Stimulated activated effector memory CD8-positive, alpha-beta T cell treated with anti-CD3 and anti-CD28 coated beads, Interleukin-12 subunit alpha, Interleukin-12 subunit beta, amount 100 ng/mL, for 72 hours (primary cell): ENCODE measurements around the gene PHLPP1.

Source experiments
- ATAC-seq: fragments of 150-1000 bp; cut with Tn5 transposase; 2 replicates; pipeline ENCODE4 v1.10.0; 2021
- DNase-seq, 2 donors: peaks; one replicate each; pipeline ENCODE4 v3.0.0; 2021 to 2022; ENCODE audit warnings: low spot score in 2 of 2
- H3K27ac Mint-ChIP-seq: one replicate; pipeline ENCODE4 v1.8.0; 2022; ENCODE audit warnings: mild to moderate bottlenecking, mixed read lengths
- H3K36me3 Mint-ChIP-seq: one replicate; pipeline ENCODE4 v1.8.0; 2022; ENCODE audit warnings: mild to moderate bottlenecking, mixed read lengths
- H3K4me1 Mint-ChIP-seq: one replicate; pipeline ENCODE4 v1.8.0; 2022; ENCODE audit warnings: mixed read lengths
- H3K4me3 Mint-ChIP-seq: one replicate; pipeline ENCODE4 v1.8.0; 2022; ENCODE audit warnings: mild to moderate bottlenecking, mixed read lengths
- H3K9me3 Mint-ChIP-seq: one replicate; pipeline ENCODE4 v1.8.0; 2022; ENCODE audit warnings: mixed read lengths

The PHLPP1 gene

DNA sequence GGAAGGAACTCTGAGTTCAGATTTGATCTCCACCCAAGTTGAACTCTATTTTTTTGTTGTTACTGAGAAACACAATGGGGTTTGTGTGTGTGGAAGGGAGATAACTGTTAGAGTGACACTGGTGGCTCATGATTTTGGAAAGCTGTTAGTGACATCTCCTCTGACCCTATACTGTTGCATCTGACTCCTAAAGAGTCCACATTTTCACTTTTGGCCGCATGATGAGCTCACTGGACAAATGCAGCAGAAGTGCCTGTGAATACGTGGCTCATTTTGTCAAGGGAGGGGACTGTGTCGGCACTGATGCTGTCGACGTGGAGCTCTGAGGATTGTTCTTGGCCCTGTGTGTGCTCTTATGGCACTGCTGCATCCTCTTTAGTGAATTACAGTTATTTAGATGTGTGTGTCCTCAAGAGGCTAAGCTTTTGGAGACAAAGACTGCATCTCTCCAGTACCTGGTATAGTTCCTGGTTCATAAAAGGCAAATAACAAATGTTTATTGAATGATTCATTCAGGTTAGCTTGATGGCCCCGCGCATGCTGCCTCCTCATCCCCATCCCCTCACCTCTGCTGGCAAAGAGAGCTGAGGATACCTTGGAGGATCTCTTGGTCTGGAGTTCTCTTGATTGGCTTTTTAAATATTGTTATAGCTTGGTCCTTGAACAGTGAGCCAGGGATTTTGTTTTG, 135.4 kb downstream of the PHLPP1 start:
- DNase-seq (no peak), ATAC-seq (no peak)
- H3K36me3 Mint-ChIP-seq = no peaks in the 10 kb centered on the region
- H3K4me3 Mint-ChIP-seq = no peak overlapping the region
- H3K27ac Mint-ChIP-seq = no peak overlapping the region
- H3K4me1 Mint-ChIP-seq = peaks cover 19% of the 10 kb centered on the region
- H3K9me3 Mint-ChIP-seq = no peaks in the 10 kb centered on the region

DNA sequence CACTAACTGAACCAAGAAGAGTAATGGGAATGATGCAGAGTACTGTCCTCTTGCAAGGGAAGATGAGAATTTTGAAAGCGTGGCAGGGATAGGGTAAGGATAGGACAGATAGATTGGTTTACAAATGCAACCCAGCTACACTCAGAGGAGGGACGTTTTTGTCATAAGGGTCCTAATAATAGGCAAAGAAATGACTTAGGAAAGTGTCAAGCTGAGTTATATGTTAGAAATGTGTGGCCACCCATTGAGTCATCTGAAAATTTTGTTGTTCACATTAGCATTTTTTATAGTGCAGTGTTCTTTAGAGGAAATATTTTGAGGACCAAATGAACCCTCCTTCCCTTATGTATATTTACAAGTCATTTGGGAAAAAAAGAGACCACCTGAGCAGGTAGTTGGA, 137.5 kb downstream of the PHLPP1 start:
- peak; percentile 71 for ATAC-seq
- Mint-ChIP-seq H3K4me3 (no peak overlapping the region), H3K9me3 (no peaks in the 10 kb centered on the region), H3K4me1 (peaks cover 11% of the 10 kb centered on the region), H3K36me3 (no peaks in the 10 kb centered on the region), H3K27ac (no peak overlapping the region)
- no peak for DNase-seq

DNA sequence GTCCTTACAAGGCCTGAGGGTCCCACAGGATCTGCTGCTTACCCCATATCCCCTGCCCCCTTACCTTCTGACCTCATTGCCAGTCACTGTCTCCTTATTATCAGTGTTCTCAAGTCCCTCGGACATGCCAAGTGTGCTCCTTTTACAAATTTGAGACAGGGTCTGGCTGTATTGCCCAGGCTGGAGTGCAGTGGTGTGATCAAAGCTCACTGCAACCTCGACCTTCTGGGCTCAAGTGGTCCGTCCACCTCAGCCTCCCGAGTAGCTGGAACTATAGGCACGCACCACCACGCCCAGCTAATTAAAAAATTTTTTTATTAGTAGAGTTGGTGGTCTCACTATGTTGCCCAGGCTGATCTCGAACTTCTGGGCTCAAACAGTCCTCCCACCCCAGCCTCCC, 141.0 kb downstream of the PHLPP1 start:
- DNase-seq (no peak), ATAC-seq (no peak)
- H3K4me3 Mint-ChIP-seq = no peak overlapping the region
- no peak overlapping the region for H3K27ac Mint-ChIP-seq
- H3K4me1 Mint-ChIP-seq = peaks cover 13% of the 10 kb centered on the region
- no peaks in the 10 kb centered on the region for H3K36me3 Mint-ChIP-seq
- H3K9me3 Mint-ChIP-seq = no peaks in the 10 kb centered on the region

DNA sequence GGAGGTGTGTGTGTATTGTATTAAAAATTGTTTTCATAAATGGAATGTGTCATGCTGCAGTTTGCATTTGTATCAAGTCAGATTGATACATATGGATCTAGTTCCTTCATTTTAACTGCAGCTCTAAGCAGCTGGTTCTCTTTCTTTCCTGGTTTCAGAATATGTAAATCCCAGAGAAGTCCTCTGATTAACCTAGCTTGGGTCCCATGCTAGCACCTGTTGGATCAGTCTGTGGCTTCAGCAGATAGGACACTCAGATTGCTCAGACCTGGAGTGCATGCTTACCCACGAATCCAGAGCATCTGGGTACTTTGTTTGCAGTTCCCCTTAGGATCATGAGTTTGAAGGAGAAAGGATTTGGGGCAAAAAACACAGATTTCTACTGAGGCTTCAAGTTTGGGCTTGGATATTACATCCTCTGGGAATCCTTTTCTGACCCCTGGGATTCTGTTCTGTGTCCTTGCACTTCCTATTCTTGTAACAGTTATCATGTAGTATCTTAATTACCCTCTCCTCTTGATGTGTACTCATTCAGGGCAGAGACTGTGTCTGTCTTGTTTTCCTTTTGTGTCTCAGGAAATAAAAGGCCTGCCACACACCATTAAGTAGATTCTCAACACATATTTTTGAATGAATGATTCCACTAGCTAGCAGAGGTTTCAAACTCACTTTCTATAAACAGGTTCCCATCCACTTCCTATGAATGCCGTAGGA, 142.1 kb downstream of the PHLPP1 start:
- Mint-ChIP-seq H3K4me3 (no peak overlapping the region), H3K27ac (peak overlapping the region; percentile 74)
- no peak for DNase-seq

DNA sequence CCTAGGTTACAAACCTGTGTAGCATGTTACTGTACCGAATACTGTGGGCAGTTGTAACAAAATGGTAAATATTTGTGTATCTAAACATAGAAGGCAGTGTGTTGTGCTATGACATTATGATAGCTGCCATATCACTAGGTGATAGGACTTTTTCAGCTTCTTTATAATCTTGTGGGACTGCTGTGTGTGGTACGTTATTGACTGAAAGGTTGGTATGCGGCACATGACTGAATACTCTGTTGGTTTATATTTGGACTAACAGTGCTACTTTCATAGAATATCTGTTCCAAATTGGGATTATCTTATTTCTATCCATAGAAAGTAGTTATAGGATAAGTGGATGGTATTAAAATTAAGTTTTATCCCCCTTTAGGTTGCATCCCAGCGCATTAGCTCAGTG, 144.7 kb downstream of the PHLPP1 start:
- Mint-ChIP-seq H3K36me3 (no peaks in the 10 kb centered on the region), H3K4me1 (peaks cover 13% of the 10 kb centered on the region), H3K4me3 (no peak overlapping the region), H3K27ac (no peak overlapping the region), H3K9me3 (no peaks in the 10 kb centered on the region)
- DNase-seq = no peak
- no peak for ATAC-seq

More for the DNA sequence above, 142.1 kb downstream of the PHLPP1 start:
- ATAC-seq = no peak
- Mint-ChIP-seq H3K4me1 (peaks cover 13% of the 10 kb centered on the region), H3K36me3 (no peaks in the 10 kb centered on the region), H3K9me3 (no peaks in the 10 kb centered on the region)

DNA sequence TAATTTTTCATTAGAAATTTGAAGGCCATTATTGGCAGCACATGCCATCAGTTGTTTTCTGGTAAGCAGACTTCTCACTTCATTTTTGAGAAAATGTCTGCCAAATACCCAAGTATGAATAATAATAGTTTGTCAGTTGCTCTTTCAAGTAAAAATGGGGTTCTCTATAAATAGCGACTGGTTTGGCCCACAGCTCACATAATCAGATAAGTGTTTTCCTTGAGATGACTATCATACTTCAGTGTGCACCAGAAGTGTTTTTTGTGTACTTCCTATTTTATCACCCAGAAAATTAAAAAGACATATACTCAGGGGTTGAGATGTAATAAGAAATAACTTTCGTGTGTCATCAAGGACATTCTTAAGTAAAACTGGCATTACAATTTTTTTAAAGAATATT, 147.1 kb downstream of the PHLPP1 start:
- Mint-ChIP-seq H3K4me1 (peaks cover 9% of the 10 kb centered on the region), H3K36me3 (no peaks in the 10 kb centered on the region), H3K27ac (no peak overlapping the region), H3K4me3 (no peak overlapping the region), H3K9me3 (no peaks in the 10 kb centered on the region)
- no peak for ATAC-seq
- no peak for DNase-seq

DNA sequence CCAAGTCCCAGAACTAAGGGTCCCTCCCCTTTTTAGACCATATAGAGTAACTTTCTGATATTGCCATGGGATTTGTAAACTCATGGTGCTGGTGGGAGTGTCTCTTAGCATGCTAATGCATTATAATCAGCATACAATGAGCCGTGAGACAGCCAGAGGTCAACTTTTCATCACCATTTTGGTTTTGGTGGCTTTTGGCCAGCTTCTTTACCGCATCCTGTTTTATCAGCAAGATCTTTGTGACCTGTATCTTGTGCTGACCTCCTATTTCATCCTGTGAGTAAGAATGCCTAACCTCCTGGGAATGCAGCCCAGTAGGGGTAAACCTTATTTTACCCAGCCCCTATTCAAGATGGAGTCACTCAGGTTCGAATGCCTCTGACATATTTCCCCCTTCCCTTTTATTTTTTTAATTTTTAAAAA, 148.2 kb downstream of the PHLPP1 start:
- Mint-ChIP-seq H3K36me3 (no peaks in the 10 kb centered on the region), H3K4me1 (no peaks in the 10 kb centered on the region), H3K27ac (no peak overlapping the region), H3K9me3 (no peaks in the 10 kb centered on the region), H3K4me3 (no peak overlapping the region)
- ATAC-seq = no peak
- DNase-seq = no peak

DNA sequence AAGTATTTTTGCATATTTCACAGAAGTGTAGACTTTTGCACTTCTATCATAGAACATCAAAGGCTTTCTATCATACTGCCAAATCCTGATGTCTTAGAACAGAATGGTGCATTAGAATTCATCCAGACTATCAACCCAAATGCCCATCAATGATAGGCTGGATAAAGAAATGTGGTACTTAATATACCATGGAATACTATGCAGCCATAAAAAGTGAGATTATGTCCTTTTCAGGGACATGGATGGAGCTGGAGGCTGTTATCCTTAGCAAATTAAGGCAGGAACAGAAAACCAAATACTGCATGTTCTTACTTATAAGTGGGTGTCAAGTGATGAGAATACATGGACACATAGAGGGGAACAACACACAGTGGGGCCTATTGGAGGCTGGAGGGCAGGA, 150.2 kb downstream of the PHLPP1 start:
- no peak for ATAC-seq
- Mint-ChIP-seq H3K4me1 (peaks cover 12% of the 10 kb centered on the region), H3K9me3 (no peaks in the 10 kb centered on the region), H3K36me3 (no peaks in the 10 kb centered on the region), H3K4me3 (no peak overlapping the region), H3K27ac (no peak overlapping the region)
- no peak for DNase-seq

DNA sequence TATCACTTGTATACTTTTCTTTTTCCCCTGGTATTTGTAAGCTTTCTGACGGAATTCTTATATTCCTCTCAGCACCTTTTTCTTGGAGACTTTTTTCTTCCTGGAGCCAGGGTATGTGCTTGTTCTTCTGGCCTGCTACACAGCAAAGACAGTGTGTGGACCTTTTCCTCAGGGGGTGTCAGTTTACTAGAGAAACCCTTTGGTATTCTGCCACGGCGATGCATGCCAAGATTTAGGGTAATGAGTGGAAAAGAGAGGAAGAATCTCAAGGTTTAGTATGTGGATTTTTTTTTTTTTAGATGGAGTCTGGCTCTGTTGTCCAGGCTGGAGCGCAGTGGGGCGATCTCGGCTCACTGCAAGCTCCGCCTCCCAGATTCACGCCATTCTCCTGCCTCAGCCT, 152.2 kb downstream of the PHLPP1 start:
- H3K27ac Mint-ChIP-seq = no peak overlapping the region
- H3K4me1 Mint-ChIP-seq = peaks cover 12% of the 10 kb centered on the region
- H3K4me3 Mint-ChIP-seq = no peak overlapping the region
- ATAC-seq (no peak), DNase-seq (no peak)
- H3K36me3 Mint-ChIP-seq = no peaks in the 10 kb centered on the region
- H3K9me3 Mint-ChIP-seq = no peaks in the 10 kb centered on the region

DNA sequence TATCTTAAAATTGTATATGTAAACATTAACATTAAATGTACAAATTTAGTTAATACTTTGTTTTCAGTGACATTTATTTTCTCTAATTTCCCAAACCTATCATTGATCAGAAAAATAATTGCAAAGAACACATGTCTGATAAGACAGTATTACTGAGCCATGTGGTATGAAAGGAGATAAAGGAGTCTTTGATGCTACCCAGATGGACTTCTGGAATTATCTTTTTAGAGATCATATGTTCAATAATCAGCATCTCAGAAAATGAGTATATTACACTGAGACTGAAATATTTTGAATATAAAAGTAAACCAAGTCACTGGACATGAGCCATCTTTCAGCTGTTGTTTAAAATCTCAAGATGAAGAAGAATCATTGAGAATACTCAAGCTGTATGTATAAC, 153.3 kb downstream of the PHLPP1 start:
- Mint-ChIP-seq H3K27ac (no peak overlapping the region), H3K4me3 (no peak overlapping the region), H3K36me3 (no peaks in the 10 kb centered on the region), H3K4me1 (peaks cover 12% of the 10 kb centered on the region), H3K9me3 (no peaks in the 10 kb centered on the region)
- no peak for DNase-seq
- no peak for ATAC-seq

DNA sequence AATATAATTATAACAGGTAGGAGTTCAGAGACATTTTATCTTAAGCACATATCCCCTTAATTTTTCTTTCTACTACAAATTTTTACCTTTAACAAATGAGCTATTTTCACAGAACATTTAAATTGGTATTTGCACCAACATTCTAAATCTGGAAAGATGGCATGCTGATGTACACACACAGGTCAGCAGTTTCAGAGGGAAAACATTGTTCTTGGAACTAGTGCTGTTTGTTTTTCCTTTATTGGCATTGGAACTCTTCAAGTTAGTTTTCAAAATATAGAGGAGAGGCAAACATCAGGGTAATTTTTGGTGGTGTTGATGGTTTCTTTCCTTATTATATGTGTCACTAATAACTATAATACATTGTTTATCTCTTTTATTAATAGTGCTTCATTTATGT, 155.3 kb downstream of the PHLPP1 start:
- Mint-ChIP-seq H3K4me1 (peaks cover 12% of the 10 kb centered on the region), H3K4me3 (no peak overlapping the region), H3K27ac (no peak overlapping the region), H3K9me3 (no peaks in the 10 kb centered on the region), H3K36me3 (no peaks in the 10 kb centered on the region)
- DNase-seq (no peak), ATAC-seq (no peak)

DNA sequence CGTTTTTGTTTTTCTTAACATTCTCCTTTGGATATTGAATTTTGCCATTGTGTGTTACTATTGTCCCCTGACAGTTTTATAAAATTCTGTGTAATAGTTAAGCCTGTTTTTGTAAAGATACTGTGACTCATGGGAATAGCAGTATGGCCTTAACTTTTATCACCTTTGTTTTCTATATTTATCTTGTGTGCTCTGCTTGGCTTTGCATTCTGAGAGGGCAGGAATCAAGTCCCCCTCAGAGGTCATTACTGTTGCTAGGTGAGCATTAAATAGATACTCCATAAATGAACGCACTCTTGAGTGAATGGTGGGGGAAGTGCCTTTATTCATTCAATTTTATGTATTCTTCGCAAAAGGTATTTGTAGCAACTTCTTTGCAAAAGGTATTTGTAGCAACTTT, 160.0 kb downstream of the PHLPP1 start:
- Mint-ChIP-seq H3K27ac (no peak overlapping the region), H3K4me3 (no peak overlapping the region), H3K36me3 (no peaks in the 10 kb centered on the region), H3K4me1 (peaks cover 12% of the 10 kb centered on the region), H3K9me3 (no peaks in the 10 kb centered on the region)
- DNase-seq = no peak
- ATAC-seq = no peak

DNA sequence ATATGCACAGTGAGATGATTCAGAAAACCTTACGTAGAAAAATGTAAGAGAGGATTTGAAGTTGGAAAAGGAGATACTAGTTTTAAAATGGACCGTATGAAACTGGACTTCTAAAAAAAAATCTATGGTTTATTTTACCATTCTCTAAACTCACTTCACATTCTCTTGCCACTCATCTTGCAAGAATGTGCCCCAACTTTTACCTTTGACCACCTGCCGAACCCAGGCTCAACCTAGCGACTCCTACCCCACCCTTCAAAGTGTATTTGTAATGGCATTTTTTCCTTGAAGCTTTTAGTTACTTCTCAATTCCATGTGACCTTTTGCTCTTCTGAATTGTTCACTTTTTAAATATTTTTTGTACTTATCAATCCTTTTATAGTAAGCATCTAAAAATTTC, 160.8 kb downstream of the PHLPP1 start:
- ATAC-seq = no peak
- H3K27ac Mint-ChIP-seq = no peak overlapping the region
- no peaks in the 10 kb centered on the region for H3K36me3 Mint-ChIP-seq
- peaks cover 12% of the 10 kb centered on the region for H3K4me1 Mint-ChIP-seq
- no peak for DNase-seq
- H3K9me3 Mint-ChIP-seq = no peaks in the 10 kb centered on the region
- H3K4me3 Mint-ChIP-seq = no peak overlapping the region

DNA sequence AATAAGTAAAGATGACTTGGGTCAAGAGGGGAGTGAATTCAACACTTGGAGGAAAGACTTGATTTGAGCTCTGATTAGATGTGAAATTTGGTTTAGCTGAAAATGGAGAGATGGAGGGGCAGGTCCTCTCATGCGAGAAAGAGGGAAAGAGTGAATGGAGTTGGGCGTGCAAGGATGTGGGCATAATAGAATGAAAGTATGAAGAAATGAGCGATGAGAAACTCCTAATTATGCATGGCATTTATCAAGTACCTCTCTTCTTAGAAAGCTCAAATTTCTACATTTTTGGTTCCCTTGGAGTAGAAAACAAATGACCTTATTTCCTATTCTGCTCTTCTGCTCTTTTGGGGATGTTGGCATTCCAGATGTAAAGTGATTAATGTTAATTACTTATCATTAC, 161.5 kb downstream of the PHLPP1 start:
- Mint-ChIP-seq H3K36me3 (no peaks in the 10 kb centered on the region), H3K9me3 (no peaks in the 10 kb centered on the region), H3K4me3 (no peak overlapping the region), H3K27ac (no peak overlapping the region), H3K4me1 (peaks cover 18% of the 10 kb centered on the region)
- DNase-seq (no peak), ATAC-seq (no peak)

DNA sequence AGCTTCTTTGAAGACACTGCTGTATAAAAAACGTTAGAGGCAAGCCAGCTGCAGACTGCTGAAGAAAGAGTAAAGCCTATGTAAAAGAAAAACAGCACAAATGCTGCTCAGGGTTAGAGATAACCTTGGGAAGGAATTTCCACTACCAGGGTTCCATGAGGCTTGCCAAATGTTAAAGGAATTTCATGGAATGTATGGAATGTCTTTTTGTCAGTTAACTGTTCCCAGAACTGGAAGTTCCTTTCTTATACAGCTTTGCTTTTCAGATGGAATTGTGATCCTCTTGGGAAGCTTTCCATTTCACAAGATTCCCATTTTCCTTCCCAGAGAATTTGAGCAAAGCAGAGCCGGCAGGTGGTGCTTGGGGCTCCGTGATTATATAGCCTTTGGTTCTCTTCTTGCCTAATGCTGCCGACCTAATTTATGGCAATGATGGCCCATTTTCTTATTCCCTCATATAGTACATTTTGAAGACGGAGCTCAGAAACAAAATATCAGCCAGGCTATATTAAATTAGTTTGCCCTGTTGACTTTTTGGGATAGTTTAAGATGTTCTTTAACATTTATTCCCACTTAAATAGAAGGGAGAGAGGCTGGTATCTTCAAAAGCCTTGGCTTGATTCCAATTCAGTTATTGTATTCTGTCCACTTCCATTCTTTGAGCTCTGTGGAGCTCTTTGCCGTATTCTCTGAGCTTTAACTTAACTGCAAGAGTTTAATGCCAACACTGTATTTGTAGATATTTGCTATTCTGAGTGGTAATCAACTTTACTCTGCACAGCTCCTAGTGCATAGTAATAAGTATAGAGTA, 162.3 kb downstream of the PHLPP1 start:
- H3K4me3 Mint-ChIP-seq = no peak overlapping the region
- DNase-seq (no peak), ATAC-seq (no peak)
- peaks cover 21% of the 10 kb centered on the region for H3K4me1 Mint-ChIP-seq
- H3K9me3 Mint-ChIP-seq = no peaks in the 10 kb centered on the region
- H3K36me3 Mint-ChIP-seq = no peaks in the 10 kb centered on the region
- H3K27ac Mint-ChIP-seq = no peak overlapping the region

DNA sequence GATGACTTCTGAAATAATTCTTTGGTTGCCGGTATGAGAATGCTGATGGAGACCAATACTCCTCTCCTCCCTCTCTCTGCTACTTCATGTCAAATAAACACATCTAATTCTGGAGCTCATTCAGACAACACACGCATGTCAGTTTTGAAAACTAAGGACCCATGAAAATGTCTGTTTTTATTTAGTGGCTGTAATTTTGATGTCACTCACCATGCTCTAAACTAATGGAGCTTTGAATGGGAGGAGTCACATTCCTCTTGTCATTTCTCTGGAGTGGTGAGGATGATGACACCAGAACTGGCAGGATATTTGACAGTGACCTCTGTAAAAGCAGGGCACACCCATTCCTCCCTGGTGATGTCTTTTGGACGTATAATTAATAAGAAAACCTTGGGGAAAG, 163.0 kb downstream of the PHLPP1 start:
- no peak overlapping the region for H3K4me3 Mint-ChIP-seq
- ATAC-seq (no peak), DNase-seq (no peak)
- peaks cover 21% of the 10 kb centered on the region for H3K4me1 Mint-ChIP-seq
- no peaks in the 10 kb centered on the region for H3K9me3 Mint-ChIP-seq
- no peaks in the 10 kb centered on the region for H3K36me3 Mint-ChIP-seq
- no peak overlapping the region for H3K27ac Mint-ChIP-seq
